Measurements from ENCODE around the gene EEF1E1.

EEF1E1 gene

GRCh38 chr6:8087870-8088754 is 14.2 kb downstream of the EEF1E1 start:
- Histone ChIP-seq H3K27me3 (replicated peaks in 2 of 5; ENCODE audit: control insufficient read depth in 4 of 5, insufficient read depth in 5 of 5, low read length in 4 of 5) (no peaks in the 10 kb centered on the region), H3K27ac (ENCODE audit: insufficient read depth in 1 of 2, low read depth in 1 of 2, low read length in 2 of 2, poor library complexity in 1 of 2, severe bottlenecking in 2 of 2) (no peak overlapping the region), H3K4me3 (ENCODE audit: control insufficient read depth in 1 of 7, extremely low read depth in 1 of 7, insufficient read depth in 4 of 7, low read depth in 2 of 7, low read length in 6 of 7) (no peak overlapping the region), H3K4me1 (ENCODE audit: control extremely low read depth in 1 of 4, control insufficient read depth in 4 of 4, insufficient read depth in 4 of 4, low read length in 3 of 4) (no peaks in the 10 kb centered on the region), H3K36me3 (ENCODE audit: control insufficient read depth in 4 of 4, insufficient read depth in 4 of 4, low read length in 3 of 4) (peaks cover 25 to 73% (median 47%) of the 10 kb centered on the region in 4 experiments), H3K9me3 (ENCODE audit: control extremely low read depth in 1 of 5, control insufficient read depth in 4 of 5, insufficient read depth in 2 of 5, low read depth in 1 of 5, low read length in 4 of 5) (peaks cover 0 to 9% (median 7%) of the 10 kb centered on the region in 5 experiments)
- no peak for DNase-seq
- POLR2A ChIA-PET: no interaction called here
- CTCF ChIA-PET: no interaction called here
- 100% methylated on average over 2 of the region's 5 CpGs for WGBS (ENCODE audit: insufficient coverage)

- peaks cover 27 to 76% (median 45%) of the 10 kb centered on the region in 4 experiments for H3K36me3 ChIP-seq (ENCODE audit: control insufficient read depth in 4 of 4, insufficient read depth in 4 of 4, low read length in 3 of 4)
- CTCF ChIA-PET: no interaction called here
These were observed 15.5 kb downstream of the EEF1E1 start for GRCh38 chr6:8086755-8087306.

GRCh38 chr6:8085053-8085511 is 17.3 kb downstream of the EEF1E1 start:
- ChIA-PET POLR2A (no interaction called here), CTCF (interaction anchor here (0.9 to 1.1 kb wide), 2 partner anchors 10 to 25 kb away, joined by 3 read pairs; no protein-coding TSS in a partner anchor)
- Histone ChIP-seq H3K27ac (ENCODE audit: insufficient read depth in 1 of 2, low read depth in 1 of 2, low read length in 2 of 2, poor library complexity in 1 of 2, severe bottlenecking in 2 of 2) (no peak overlapping the region), H3K4me1 (ENCODE audit: control extremely low read depth in 1 of 4, control insufficient read depth in 4 of 4, insufficient read depth in 4 of 4, low read length in 3 of 4) (peaks cover 0 to 5% (median 0%) of the 10 kb centered on the region in 4 experiments), H3K27me3 (replicated peaks in 2 of 5; ENCODE audit: control insufficient read depth in 4 of 5, insufficient read depth in 5 of 5, low read length in 4 of 5) (no peaks in the 10 kb centered on the region), H3K36me3 (ENCODE audit: control insufficient read depth in 4 of 4, insufficient read depth in 4 of 4, low read length in 3 of 4) (peaks cover 22 to 62% (median 38%) of the 10 kb centered on the region in 4 experiments), H3K9me3 (ENCODE audit: control extremely low read depth in 1 of 5, control insufficient read depth in 4 of 5, insufficient read depth in 2 of 5, low read depth in 1 of 5, low read length in 4 of 5) (peaks cover 0 to 7% (median 5%) of the 10 kb centered on the region in 5 experiments), H3K4me3 (ENCODE audit: control insufficient read depth in 1 of 7, extremely low read depth in 1 of 7, insufficient read depth in 4 of 7, low read depth in 2 of 7, low read length in 6 of 7) (no peak overlapping the region)
- WGBS (ENCODE audit: insufficient coverage): 80% methylated on average over 1 of the region's 2 CpGs
- DNase-seq: no peak

More at GRCh38 chr6:8086755-8087306, 15.5 kb downstream of the EEF1E1 start:
- no peak for DNase-seq
- POLR2A ChIA-PET: no interaction called here
- Histone ChIP-seq H3K27me3 (replicated peaks in 2 of 5; ENCODE audit: control insufficient read depth in 4 of 5, insufficient read depth in 5 of 5, low read length in 4 of 5) (no peaks in the 10 kb centered on the region), H3K27ac (ENCODE audit: insufficient read depth in 1 of 2, low read depth in 1 of 2, low read length in 2 of 2, poor library complexity in 1 of 2, severe bottlenecking in 2 of 2) (no peak overlapping the region), H3K4me3 (ENCODE audit: control insufficient read depth in 1 of 7, extremely low read depth in 1 of 7, insufficient read depth in 4 of 7, low read depth in 2 of 7, low read length in 6 of 7) (no peak overlapping the region), H3K4me1 (ENCODE audit: control extremely low read depth in 1 of 4, control insufficient read depth in 4 of 4, insufficient read depth in 4 of 4, low read length in 3 of 4) (no peaks in the 10 kb centered on the region), H3K9me3 (ENCODE audit: control extremely low read depth in 1 of 5, control insufficient read depth in 4 of 5, insufficient read depth in 2 of 5, low read depth in 1 of 5, low read length in 4 of 5) (peaks cover 0 to 9% (median 7%) of the 10 kb centered on the region in 5 experiments)
- 98% methylated on average over 5 of the region's 9 CpGs for WGBS (ENCODE audit: insufficient coverage)

GRCh38 chr6:8084586-8084985 is 17.8 kb downstream of the EEF1E1 start:
- Histone ChIP-seq H3K36me3 (ENCODE audit: control insufficient read depth in 4 of 4, insufficient read depth in 4 of 4, low read length in 3 of 4) (peaks cover 22 to 60% (median 34%) of the 10 kb centered on the region in 4 experiments), H3K27me3 (replicated peaks in 2 of 5; ENCODE audit: control insufficient read depth in 4 of 5, insufficient read depth in 5 of 5, low read length in 4 of 5) (no peaks in the 10 kb centered on the region), H3K4me1 (ENCODE audit: control extremely low read depth in 1 of 4, control insufficient read depth in 4 of 4, insufficient read depth in 4 of 4, low read length in 3 of 4) (peaks cover 0 to 5% (median 0%) of the 10 kb centered on the region in 4 experiments), H3K4me3 (ENCODE audit: control insufficient read depth in 1 of 7, extremely low read depth in 1 of 7, insufficient read depth in 4 of 7, low read depth in 2 of 7, low read length in 6 of 7) (no peak overlapping the region), H3K9me3 (ENCODE audit: control extremely low read depth in 1 of 5, control insufficient read depth in 4 of 5, insufficient read depth in 2 of 5, low read depth in 1 of 5, low read length in 4 of 5) (peaks cover 0 to 7% (median 5%) of the 10 kb centered on the region in 5 experiments), H3K27ac (ENCODE audit: insufficient read depth in 1 of 2, low read depth in 1 of 2, low read length in 2 of 2, poor library complexity in 1 of 2, severe bottlenecking in 2 of 2) (no peak overlapping the region)
- CTCF ChIA-PET: interaction anchor here (0.9 to 1.1 kb wide), 2 partner anchors 9 to 26 kb away, joined by 3 read pairs; no protein-coding TSS in a partner anchor
- WGBS (ENCODE audit: insufficient coverage): no CpG with 5 or more reads among the region's 4 CpGs
- POLR2A ChIA-PET: no interaction called here
- DNase-seq: no peak

GRCh38 chr6:8082954-8083858 is 19.1 kb downstream of the EEF1E1 start:
- POLR2A ChIA-PET: no interaction called here
- H3K4me3 ChIP-seq (ENCODE audit: control insufficient read depth in 1 of 7, extremely low read depth in 1 of 7, insufficient read depth in 4 of 7, low read depth in 2 of 7, low read length in 6 of 7): no peak overlapping the region
- 100% methylated on average over 9 of the region's 11 CpGs for WGBS (ENCODE audit: insufficient coverage)
- H3K27ac ChIP-seq (ENCODE audit: insufficient read depth in 1 of 2, low read depth in 1 of 2, low read length in 2 of 2, poor library complexity in 1 of 2, severe bottlenecking in 2 of 2): no peak overlapping the region
- H3K9me3 ChIP-seq (ENCODE audit: control extremely low read depth in 1 of 5, control insufficient read depth in 4 of 5, insufficient read depth in 2 of 5, low read depth in 1 of 5, low read length in 4 of 5): peaks cover 0 to 1% (median 0%) of the 10 kb centered on the region in 5 experiments
- CTCF ChIA-PET: no interaction called here
- no peak for DNase-seq
- no peaks in the 10 kb centered on the region for H3K27me3 ChIP-seq (replicated peaks in 2 of 5; ENCODE audit: control insufficient read depth in 4 of 5, insufficient read depth in 5 of 5, low read length in 4 of 5)
- peaks cover 0 to 5% (median 0%) of the 10 kb centered on the region in 4 experiments for H3K4me1 ChIP-seq (ENCODE audit: control extremely low read depth in 1 of 4, control insufficient read depth in 4 of 4, insufficient read depth in 4 of 4, low read length in 3 of 4)
- peaks cover 14 to 50% (median 22%) of the 10 kb centered on the region in 4 experiments for H3K36me3 ChIP-seq (ENCODE audit: control insufficient read depth in 4 of 4, insufficient read depth in 4 of 4, low read length in 3 of 4)

GRCh38 chr6:8082572-8082953 is 19.8 kb downstream of the EEF1E1 start:
- Histone ChIP-seq H3K4me3 (ENCODE audit: control insufficient read depth in 1 of 7, extremely low read depth in 1 of 7, insufficient read depth in 4 of 7, low read depth in 2 of 7, low read length in 6 of 7) (no peak overlapping the region), H3K36me3 (ENCODE audit: control insufficient read depth in 4 of 4, insufficient read depth in 4 of 4, low read length in 3 of 4) (peaks cover 8 to 43% (median 16%) of the 10 kb centered on the region in 4 experiments), H3K4me1 (ENCODE audit: control extremely low read depth in 1 of 4, control insufficient read depth in 4 of 4, insufficient read depth in 4 of 4, low read length in 3 of 4) (peaks cover 0 to 5% (median 0%) of the 10 kb centered on the region in 4 experiments), H3K27ac (ENCODE audit: insufficient read depth in 1 of 2, low read depth in 1 of 2, low read length in 2 of 2, poor library complexity in 1 of 2, severe bottlenecking in 2 of 2) (no peak overlapping the region), H3K9me3 (ENCODE audit: control extremely low read depth in 1 of 5, control insufficient read depth in 4 of 5, insufficient read depth in 2 of 5, low read depth in 1 of 5, low read length in 4 of 5) (no peaks in the 10 kb centered on the region), H3K27me3 (replicated peaks in 2 of 5; ENCODE audit: control insufficient read depth in 4 of 5, insufficient read depth in 5 of 5, low read length in 4 of 5) (no peaks in the 10 kb centered on the region)
- POLR2A ChIA-PET: no interaction called here
- WGBS (ENCODE audit: insufficient coverage): no CpG with 5 or more reads among the region's 1 CpG
- DNase-seq: no peak
- CTCF ChIA-PET: interaction anchor here (1.0 kb wide), 1 partner anchor 10 kb away, joined by 3 read pairs; no protein-coding TSS in a partner anchor

All from common myeloid progenitor, CD34-positive (primary cell).